ENCODE results near the gene NALCN. TPM values are rescaled to one million over a fixed set of nuclear protein-coding genes. Genes with fewer than 3 reads are reported as not detected.
A peak's percentile ranks its signal among the peaks of the same experiment; 100 is the strongest.

NALCN gene
- total and polyA plus RNA-seq, 4 donors: 0.11 to 0.64 (median 0.37) TPM

GRCh38 chr13:101452519-101453485 is 36.5 kb upstream of the NALCN start, which contains the start of gene ITGBL1:
Gene ITGBL1 (plus strand): TSS chr13:101452675. CDS start chr13:101452834, 159 bp downstream.
- Histone ChIP-seq H3K27ac (ENCODE audit: low read depth in 1 of 2, low read length in 1 of 2) (peak within 1 kb of the TSS in 1 of 2 donors; percentile 33), H3K4me3 (peak within 1 kb of the TSS; percentile 28), H3K36me3 (ENCODE audit: control insufficient read depth in 4 of 4, insufficient read depth in 4 of 4, low read length in 4 of 4) (no peaks in the 10 kb centered on the region), H3K9ac (ENCODE audit: insufficient read depth in 1 of 2, low read length in 2 of 2) (peak within 1 kb of the TSS in 1 of 2 donors; percentile 47), H3K4me1 (ENCODE audit: control insufficient read depth in 5 of 5, insufficient read depth in 5 of 5, low read length in 5 of 5) (peaks cover 0 to 2% (median 0%) of the 10 kb centered on the region in 5 donors), H3K27me3 (ENCODE audit: control insufficient read depth in 3 of 3, insufficient read depth in 3 of 3, low read length in 2 of 3) (no peaks in the 10 kb centered on the region), H3K9me3 (ENCODE audit: control insufficient read depth in 4 of 4, insufficient read depth in 3 of 4, low read length in 3 of 4) (peaks cover 0 to 1% (median 0%) of the 10 kb centered on the region in 4 donors)
- 62 to 67% methylated on average over 18 of the region's 18 CpGs for WGBS, 2 donors
- no peak for TF ChIP-seq CTCF (IDR thresholded peaks at IDR 0.05; ENCODE audit: control extremely low read depth, extremely low read depth)
- no peak for ATAC-seq (ENCODE audit: insufficient read depth, low FRiP score)
- DNase-seq: no peak

- ATAC-seq (ENCODE audit: insufficient read depth, low FRiP score) (no peak), DNase-seq (no peak)
- peaks cover 0 to 1% (median 0%) of the 10 kb centered on the region in 4 donors for H3K9me3 ChIP-seq (ENCODE audit: control insufficient read depth in 4 of 4, insufficient read depth in 3 of 4, low read length in 3 of 4)
- no peak overlapping the region for H3K9ac ChIP-seq (ENCODE audit: insufficient read depth in 1 of 2, low read length in 2 of 2)
- H3K36me3 ChIP-seq (ENCODE audit: control insufficient read depth in 4 of 4, insufficient read depth in 4 of 4, low read length in 4 of 4): no peaks in the 10 kb centered on the region
- H3K27me3 ChIP-seq (ENCODE audit: control insufficient read depth in 3 of 3, insufficient read depth in 3 of 3, low read length in 2 of 3): no peaks in the 10 kb centered on the region
- TF ChIP-seq CTCF (IDR thresholded peaks at IDR 0.05; ENCODE audit: control extremely low read depth, extremely low read depth): no peak
- no peak overlapping the region for H3K27ac ChIP-seq (ENCODE audit: low read depth in 1 of 2, low read length in 1 of 2)
- peaks cover 0 to 2% (median 0%) of the 10 kb centered on the region in 5 donors for H3K4me1 ChIP-seq (ENCODE audit: control insufficient read depth in 5 of 5, insufficient read depth in 5 of 5, low read length in 5 of 5)
- H3K4me3 ChIP-seq: no peak overlapping the region
These were observed 35.3 kb upstream of the NALCN start for GRCh38 chr13:101451641-101452040.

GRCh38 chr13:101450749-101451130 is 34.4 kb upstream of the NALCN start:
- TF ChIP-seq CTCF (IDR thresholded peaks at IDR 0.05; ENCODE audit: control extremely low read depth, extremely low read depth): no peak

More at GRCh38 chr13:101450749-101451130, 34.4 kb upstream of the NALCN start:
- ATAC-seq (ENCODE audit: insufficient read depth, low FRiP score): no peak
- WGBS, 2 donors: 85 to 90% methylated on average over 2 of the region's 2 CpGs
- no peak overlapping the region for H3K27ac ChIP-seq (ENCODE audit: low read depth in 1 of 2, low read length in 1 of 2)
- H3K9me3 ChIP-seq (ENCODE audit: control insufficient read depth in 4 of 4, insufficient read depth in 3 of 4, low read length in 3 of 4): peaks cover 0 to 1% (median 0%) of the 10 kb centered on the region in 4 donors
- H3K27me3 ChIP-seq (ENCODE audit: control insufficient read depth in 3 of 3, insufficient read depth in 3 of 3, low read length in 2 of 3): no peaks in the 10 kb centered on the region
- H3K4me3 ChIP-seq: no peak overlapping the region
- no peak overlapping the region for H3K9ac ChIP-seq (ENCODE audit: insufficient read depth in 1 of 2, low read length in 2 of 2)
- no peaks in the 10 kb centered on the region for H3K36me3 ChIP-seq (ENCODE audit: control insufficient read depth in 4 of 4, insufficient read depth in 4 of 4, low read length in 4 of 4)
- no peak for DNase-seq
- H3K4me1 ChIP-seq (ENCODE audit: control insufficient read depth in 5 of 5, insufficient read depth in 5 of 5, low read length in 5 of 5): peaks cover 0 to 2% (median 0%) of the 10 kb centered on the region in 5 donors

Data from lung (tissue), 12 donors.